ENCODE data around the gene SCP2D1. TPM values are rescaled to one million over a fixed set of nuclear protein-coding genes. Genes with fewer than 3 reads are reported as not detected.

SCP2D1 gene
- total RNA-seq, 2 experiments from 2014 or later: not detected

DNA sequence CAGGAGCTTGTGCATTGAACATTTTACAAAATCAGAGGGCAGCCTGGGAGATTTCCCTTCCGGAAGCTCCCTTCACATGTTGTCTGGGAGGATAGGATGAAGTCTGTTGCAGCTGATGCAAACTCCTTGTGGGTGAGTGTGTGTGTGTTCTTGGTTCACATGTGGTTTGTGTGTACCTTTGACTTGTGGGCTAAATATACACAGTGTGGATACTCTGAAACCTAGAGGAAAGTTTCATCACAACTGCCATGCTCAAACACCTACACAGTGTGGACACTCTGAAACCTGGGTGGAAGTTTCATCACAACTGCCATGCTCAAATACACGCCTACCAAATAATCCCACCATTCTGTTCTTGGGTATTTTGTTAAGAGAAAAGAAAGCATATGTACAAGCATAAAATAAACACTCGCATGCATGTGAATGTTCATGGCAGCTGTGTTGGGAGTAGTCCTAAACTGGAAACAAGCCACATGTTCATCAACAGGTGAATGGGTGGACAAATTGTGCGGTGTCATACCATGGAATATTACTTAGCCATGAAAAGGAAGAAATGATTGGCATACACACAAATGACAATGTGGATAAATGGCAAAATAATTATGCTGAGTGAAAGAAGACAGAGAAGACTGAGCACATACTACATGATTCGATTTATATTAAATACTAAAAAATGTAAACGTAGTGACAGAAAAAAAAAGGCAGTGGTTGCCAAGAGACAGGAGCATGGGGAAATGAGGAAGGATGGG lies 1.8 kb downstream of the SCP2D1 start:
- ATAC-seq: no peak
- CTCF ChIA-PET: no interaction called here
- Mint-ChIP-seq H3K9me3 (ENCODE audit: low read depth) (no peaks in the 10 kb centered on the region), H3K4me3 (no peak overlapping the region), H3K27ac (no peak overlapping the region), H3K4me1 (no peaks in the 10 kb centered on the region), H3K27me3 (peaks cover 2% of the 10 kb centered on the region), H3K36me3 (ENCODE audit: low read depth) (no peaks in the 10 kb centered on the region)
- intact Hi-C loops (cut with DNase I, micrococcal nuclease): no loop called here
- POLR2A ChIA-PET: no interaction called here
- DNase-seq: no peak

- ChIA-PET POLR2A (no interaction called here), CTCF (no interaction called here)
- no peak overlapping the region for H3K4me3 Mint-ChIP-seq
- no peak for ATAC-seq
- H3K9me3 Mint-ChIP-seq (ENCODE audit: low read depth): no peaks in the 10 kb centered on the region
- no peak overlapping the region for H3K27ac Mint-ChIP-seq
- DNase-seq: no peak
- intact Hi-C loops (cut with DNase I, micrococcal nuclease): no loop called here
- no peaks in the 10 kb centered on the region for H3K4me1 Mint-ChIP-seq
- no peaks in the 10 kb centered on the region for H3K36me3 Mint-ChIP-seq (ENCODE audit: low read depth)
- no peaks in the 10 kb centered on the region for H3K27me3 Mint-ChIP-seq
These were observed 9.2 kb downstream of the SCP2D1 start for GRCh38 chr20:18822832-18823231.

- Mint-ChIP-seq H3K27ac (no peak overlapping the region), H3K9me3 (ENCODE audit: low read depth) (no peaks in the 10 kb centered on the region), H3K4me1 (no peaks in the 10 kb centered on the region), H3K27me3 (peaks cover 12% of the 10 kb centered on the region), H3K4me3 (no peak overlapping the region), H3K36me3 (ENCODE audit: low read depth) (no peaks in the 10 kb centered on the region)
- CTCF ChIA-PET: interaction anchor here (0.8 kb wide), 1 partner anchor 788 kb away, joined by 3 read pairs; no protein-coding TSS in a partner anchor
- intact Hi-C loops (cut with DNase I, micrococcal nuclease): no loop called here
- DNase-seq (no peak), ATAC-seq (no peak)
- POLR2A ChIA-PET: no interaction called here
These were observed 18.4 kb downstream of the SCP2D1 start for GRCh38 chr20:18831830-18832499.

- ChIA-PET CTCF (interaction anchor here (0.8 kb wide), 1 partner anchor 788 kb away, joined by 3 read pairs; no protein-coding TSS in a partner anchor), POLR2A (no interaction called here)
- Mint-ChIP-seq H3K36me3 (ENCODE audit: low read depth) (no peaks in the 10 kb centered on the region), H3K9me3 (ENCODE audit: low read depth) (no peaks in the 10 kb centered on the region), H3K4me3 (no peak overlapping the region), H3K27ac (no peak overlapping the region), H3K4me1 (no peaks in the 10 kb centered on the region), H3K27me3 (peaks cover 12% of the 10 kb centered on the region)
- ATAC-seq (no peak), DNase-seq (no peak)
- intact Hi-C loops (cut with DNase I, micrococcal nuclease): no loop called here
These were observed 19.1 kb downstream of the SCP2D1 start for GRCh38 chr20:18832546-18833200.

- Mint-ChIP-seq H3K4me3 (no peak overlapping the region), H3K27me3 (peaks cover 3% of the 10 kb centered on the region), H3K9me3 (ENCODE audit: low read depth) (no peaks in the 10 kb centered on the region), H3K36me3 (ENCODE audit: low read depth) (no peaks in the 10 kb centered on the region), H3K4me1 (no peaks in the 10 kb centered on the region), H3K27ac (no peak overlapping the region)
- intact Hi-C loops (cut with DNase I, micrococcal nuclease): no loop called here
- ChIA-PET POLR2A (no interaction called here), CTCF (interaction anchor here (0.7 kb wide), 1 partner anchor 29 kb away, joined by 3 read pairs; no protein-coding TSS in a partner anchor)
- ATAC-seq (no peak), DNase-seq (no peak)
These were observed 22.1 kb downstream of the SCP2D1 start for GRCh38 chr20:18835466-18836256.

DNA sequence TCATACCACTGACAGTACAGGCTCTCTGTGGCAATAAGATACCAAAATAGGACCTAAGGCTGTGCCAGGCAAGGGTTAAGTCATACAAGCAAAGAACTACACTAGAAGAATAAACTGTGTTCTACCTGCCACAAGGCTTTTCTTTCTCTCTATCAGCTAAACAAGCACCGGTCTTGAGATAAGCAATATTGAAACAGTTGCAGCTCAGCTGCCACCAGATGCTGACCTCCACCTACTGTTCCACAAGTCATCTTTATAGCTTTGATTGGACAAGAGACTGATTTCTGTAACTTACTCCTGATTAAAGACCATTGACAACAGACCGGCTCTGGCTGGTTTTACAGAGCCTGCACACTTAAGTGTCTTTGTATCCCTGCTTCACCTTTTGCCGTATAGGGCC lies 24.1 kb downstream of the SCP2D1 start:
- ATAC-seq (no peak), DNase-seq (no peak)
- POLR2A ChIA-PET: no interaction called here
- Mint-ChIP-seq H3K4me3 (no peak overlapping the region), H3K9me3 (ENCODE audit: low read depth) (no peaks in the 10 kb centered on the region), H3K27me3 (peaks cover 5% of the 10 kb centered on the region), H3K27ac (no peak overlapping the region), H3K4me1 (no peaks in the 10 kb centered on the region), H3K36me3 (ENCODE audit: low read depth) (no peaks in the 10 kb centered on the region)
- intact Hi-C loops (cut with DNase I, micrococcal nuclease): no loop called here
- CTCF ChIA-PET: no interaction called here

- DNase-seq: no peak
- POLR2A ChIA-PET: interaction anchor here (0.7 kb wide), 1 partner anchor 1671 kb away, joined by 4 read pairs; no protein-coding TSS in a partner anchor
- intact Hi-C loops (cut with DNase I, micrococcal nuclease): no loop called here
- Mint-ChIP-seq H3K27me3 (peaks cover 5% of the 10 kb centered on the region), H3K4me3 (no peak overlapping the region), H3K9me3 (ENCODE audit: low read depth) (no peaks in the 10 kb centered on the region), H3K36me3 (ENCODE audit: low read depth) (no peaks in the 10 kb centered on the region), H3K4me1 (no peaks in the 10 kb centered on the region), H3K27ac (no peak overlapping the region)
- CTCF ChIA-PET: no interaction called here
- no peak for ATAC-seq
These were observed 26.1 kb downstream of the SCP2D1 start for GRCh38 chr20:18839507-18840247.

GRCh38 chr20:18840248-18840645 lies 26.7 kb downstream of the SCP2D1 start:
- intact Hi-C loops (cut with DNase I, micrococcal nuclease): no loop called here
- H3K9me3 Mint-ChIP-seq (ENCODE audit: low read depth): no peaks in the 10 kb centered on the region
- H3K27ac Mint-ChIP-seq: no peak overlapping the region
- peaks cover 5% of the 10 kb centered on the region for H3K27me3 Mint-ChIP-seq
- ATAC-seq (no peak), DNase-seq (no peak)
- H3K4me1 Mint-ChIP-seq: no peaks in the 10 kb centered on the region
- H3K36me3 Mint-ChIP-seq (ENCODE audit: low read depth): no peaks in the 10 kb centered on the region
- CTCF ChIA-PET: no interaction called here
- H3K4me3 Mint-ChIP-seq: no peak overlapping the region
- POLR2A ChIA-PET: no interaction called here

DNA sequence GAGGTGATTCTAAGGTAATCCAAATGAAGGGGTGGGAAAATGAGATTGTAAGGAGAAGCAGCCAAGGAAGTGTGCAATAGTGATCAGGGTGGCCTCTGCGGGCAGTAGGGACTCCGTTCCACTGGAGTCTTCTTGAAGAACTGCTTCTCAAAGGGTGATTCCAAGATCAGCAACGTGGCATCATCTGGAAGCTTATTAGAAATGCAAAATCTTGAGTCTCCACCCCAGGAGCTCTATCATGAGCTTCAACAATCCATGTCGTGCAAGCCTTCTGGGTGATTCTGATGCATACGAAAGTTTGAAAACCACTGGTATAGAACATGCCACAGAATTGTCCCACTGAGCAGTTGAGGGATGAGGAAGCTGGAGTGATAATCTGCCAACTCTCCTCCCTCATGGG lies 31.4 kb downstream of the SCP2D1 start:
- Mint-ChIP-seq H3K36me3 (ENCODE audit: low read depth) (no peaks in the 10 kb centered on the region), H3K9me3 (ENCODE audit: low read depth) (no peaks in the 10 kb centered on the region), H3K27me3 (peaks cover 2% of the 10 kb centered on the region), H3K4me1 (no peaks in the 10 kb centered on the region), H3K4me3 (no peak overlapping the region), H3K27ac (no peak overlapping the region)
- ChIA-PET CTCF (interaction anchor here (1.9 kb wide), 1 partner anchor 19 kb away, joined by 4 read pairs; no protein-coding TSS in a partner anchor), POLR2A (no interaction called here)
- intact Hi-C loops (cut with DNase I, micrococcal nuclease): no loop called here
- ATAC-seq (no peak), DNase-seq (no peak)

DNA sequence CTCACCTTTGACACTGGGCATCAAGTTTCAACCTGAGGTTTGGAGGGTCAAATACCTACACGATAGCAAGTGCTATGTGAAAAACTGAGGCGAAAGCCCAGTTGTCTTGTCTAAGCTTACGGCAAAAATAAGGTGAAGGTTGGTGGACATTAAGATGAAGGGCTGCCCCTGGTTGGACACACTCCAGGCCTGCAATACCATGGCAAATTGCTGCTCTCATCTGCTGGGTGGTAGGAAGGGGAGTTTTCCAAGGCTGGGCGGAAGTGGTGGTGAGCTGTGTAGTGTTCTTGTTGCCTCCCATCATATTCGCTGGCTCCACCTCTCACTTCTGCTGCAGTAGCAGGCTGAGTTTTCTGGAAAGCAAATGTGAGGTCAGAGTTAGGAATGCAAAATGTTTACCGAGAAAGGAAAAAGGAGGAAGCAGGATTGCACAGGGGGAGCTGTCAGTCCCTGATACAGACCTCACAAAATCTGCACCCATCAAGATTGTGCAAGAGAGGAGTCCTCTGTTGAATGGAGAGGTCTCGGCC lies 33.7 kb downstream of the SCP2D1 start:
- H3K9me3 Mint-ChIP-seq (ENCODE audit: low read depth): no peaks in the 10 kb centered on the region
- intact Hi-C loops (cut with DNase I, micrococcal nuclease): no loop called here
- H3K27ac Mint-ChIP-seq: no peak overlapping the region
- DNase-seq: no peak
- ATAC-seq: no peak
- H3K4me3 Mint-ChIP-seq: no peak overlapping the region
- H3K4me1 Mint-ChIP-seq: no peaks in the 10 kb centered on the region
- H3K36me3 Mint-ChIP-seq (ENCODE audit: low read depth): no peaks in the 10 kb centered on the region
- CTCF ChIA-PET: no interaction called here
- no peaks in the 10 kb centered on the region for H3K27me3 Mint-ChIP-seq
- POLR2A ChIA-PET: no interaction called here

DNA sequence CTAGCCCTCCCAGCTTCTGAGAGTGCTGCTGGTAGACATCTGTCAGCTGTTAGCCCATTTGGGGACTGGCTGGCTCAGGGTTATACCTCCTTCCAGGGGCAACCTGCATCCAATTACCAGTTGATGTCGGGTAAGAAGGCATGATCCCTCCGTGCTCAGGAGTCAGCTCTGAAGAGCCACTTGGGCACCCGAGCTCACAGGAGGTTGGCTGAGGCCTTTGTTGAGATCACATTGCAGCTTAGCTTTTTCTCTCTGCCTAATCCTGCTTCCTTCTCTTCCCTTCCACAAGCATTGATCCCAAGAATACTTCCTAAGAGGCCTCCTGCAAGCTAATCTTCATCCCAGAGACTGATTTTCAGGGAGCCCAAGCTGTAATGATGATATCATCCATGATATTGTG lies 35.5 kb downstream of the SCP2D1 start:
- intact Hi-C loops (cut with DNase I, micrococcal nuclease): no loop called here
- H3K4me1 Mint-ChIP-seq: no peaks in the 10 kb centered on the region
- DNase-seq (no peak), ATAC-seq (no peak)
- ChIA-PET CTCF (interaction anchor here (0.5 to 1.1 kb wide), 2 partner anchors 29 to 36 kb away, joined by 3 read pairs; no protein-coding TSS in a partner anchor), POLR2A (no interaction called here)
- H3K27me3 Mint-ChIP-seq: no peaks in the 10 kb centered on the region
- H3K27ac Mint-ChIP-seq: no peak overlapping the region
- H3K36me3 Mint-ChIP-seq (ENCODE audit: low read depth): no peaks in the 10 kb centered on the region
- H3K4me3 Mint-ChIP-seq: no peak overlapping the region
- H3K9me3 Mint-ChIP-seq (ENCODE audit: low read depth): no peaks in the 10 kb centered on the region
